ENCODE data around the gene ADAMTSL2. TPM values are rescaled to one million over a fixed set of nuclear protein-coding genes. Genes with fewer than 3 reads are reported as not detected.

Gene ADAMTSL2
- total RNA-seq, 1 donor from 2014 or later: not detected

DNA sequence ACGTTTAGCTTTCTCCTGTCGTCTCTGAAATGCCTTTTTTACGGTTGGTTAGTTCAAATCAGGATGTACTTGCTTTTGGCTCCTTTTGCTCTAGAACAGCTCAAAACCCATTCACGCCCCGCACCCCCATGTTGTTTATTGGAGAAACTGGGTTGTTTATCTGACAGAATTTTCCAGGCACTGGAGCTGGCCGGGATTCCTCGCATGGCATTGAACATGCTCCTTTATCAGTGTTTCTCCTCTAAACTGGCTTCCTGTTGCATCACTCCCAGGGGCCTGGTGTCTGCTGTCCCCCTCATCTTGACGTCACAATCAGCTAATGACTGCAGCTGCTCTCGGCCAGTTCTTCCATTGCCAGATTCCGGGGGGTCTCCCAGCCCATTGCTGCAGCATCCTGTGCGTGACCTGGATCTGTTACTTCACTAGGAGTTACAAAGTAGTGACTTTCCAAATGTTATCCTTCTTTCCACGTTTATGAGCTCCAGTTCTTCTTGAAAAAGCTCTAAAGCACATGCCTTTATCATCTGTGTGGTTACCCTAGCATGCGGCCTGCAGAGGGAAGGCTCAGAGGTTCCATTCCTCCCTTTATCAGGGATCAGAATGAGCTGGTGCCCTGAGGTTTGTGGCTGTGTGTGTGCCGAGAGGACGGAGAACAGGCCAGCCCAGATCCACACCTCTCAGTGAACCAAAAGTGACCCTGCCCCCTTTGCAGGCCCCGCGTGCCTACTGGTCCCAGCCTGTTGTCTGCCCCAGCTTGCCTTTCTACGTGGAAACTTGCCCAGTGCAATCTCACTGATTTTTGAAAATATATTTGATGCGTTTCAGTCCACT lies 47.2 kb downstream of the ADAMTSL2 start:
- Mint-ChIP-seq H3K36me3 (ENCODE audit: low read depth) (no peaks in the 10 kb centered on the region), H3K4me3 (ENCODE audit: low read depth) (no peak overlapping the region), H3K27ac (no peak overlapping the region), H3K4me1 (ENCODE audit: low read depth) (no peaks in the 10 kb centered on the region), H3K9me3 (no peaks in the 10 kb centered on the region), H3K27me3 (ENCODE audit: low read depth) (peaks cover 41% of the 10 kb centered on the region)
- intact Hi-C loops (cut with micrococcal nuclease): no loop called here
- no peak for DNase-seq (ENCODE audit: low spot score)

DNA sequence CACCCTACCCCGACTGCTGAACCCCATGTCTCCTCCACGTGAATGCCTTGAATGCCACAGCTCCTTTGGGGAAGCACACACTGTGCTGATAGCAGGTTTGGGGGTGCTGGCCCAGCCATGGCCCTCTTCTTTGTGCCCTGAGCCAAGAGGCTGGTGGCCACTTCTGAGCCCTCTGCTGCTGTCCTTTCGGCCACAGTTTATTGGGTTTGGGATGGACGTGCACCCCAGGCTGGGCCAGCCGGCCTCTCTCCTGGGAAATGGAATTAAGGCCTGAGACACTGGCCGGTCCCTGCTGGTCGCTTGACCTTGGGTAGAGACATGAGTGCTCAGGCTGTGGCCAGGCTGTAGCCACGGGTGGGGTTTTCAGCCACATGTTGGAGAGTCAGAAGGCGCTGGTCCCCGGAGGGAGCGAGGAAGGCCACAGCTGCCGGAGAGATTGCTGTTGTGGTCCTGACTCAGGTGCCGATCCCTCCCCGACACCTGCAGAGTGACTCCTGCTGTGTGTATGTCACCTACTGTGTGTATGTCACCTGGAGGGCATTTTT lies 48.1 kb downstream of the ADAMTSL2 start:
- no peaks in the 10 kb centered on the region for H3K4me1 Mint-ChIP-seq (ENCODE audit: low read depth)
- H3K27me3 Mint-ChIP-seq (ENCODE audit: low read depth): peaks cover 38% of the 10 kb centered on the region
- no peaks in the 10 kb centered on the region for H3K36me3 Mint-ChIP-seq (ENCODE audit: low read depth)
- DNase-seq (ENCODE audit: low spot score): no peak
- no peak overlapping the region for H3K4me3 Mint-ChIP-seq (ENCODE audit: low read depth)
- intact Hi-C loops (cut with micrococcal nuclease): no loop called here
- no peaks in the 10 kb centered on the region for H3K9me3 Mint-ChIP-seq
- no peak overlapping the region for H3K27ac Mint-ChIP-seq

DNA sequence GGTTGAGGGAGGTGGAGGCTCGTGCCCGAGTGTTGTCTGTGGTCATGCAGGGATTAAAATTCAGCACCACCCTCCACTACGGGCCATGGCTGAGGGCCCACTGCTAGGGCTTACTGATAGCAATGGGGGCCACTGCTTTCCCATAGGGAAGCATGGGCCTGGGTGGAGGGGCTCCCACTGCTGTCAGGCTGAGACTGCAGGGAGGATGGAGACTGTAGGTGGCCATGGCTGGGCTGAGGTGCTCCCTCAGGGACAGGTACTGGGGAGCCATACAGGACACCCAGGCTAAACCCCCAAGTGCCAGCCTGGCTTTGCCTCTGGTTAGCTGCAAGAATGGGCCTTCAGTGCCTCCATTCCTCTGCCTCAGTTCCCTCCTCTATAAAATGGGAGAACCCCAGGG lies 48.6 kb downstream of the ADAMTSL2 start:
- no peaks in the 10 kb centered on the region for H3K9me3 Mint-ChIP-seq
- H3K27me3 Mint-ChIP-seq (ENCODE audit: low read depth): peaks cover 38% of the 10 kb centered on the region
- DNase-seq (ENCODE audit: low spot score): no peak
- no peaks in the 10 kb centered on the region for H3K36me3 Mint-ChIP-seq (ENCODE audit: low read depth)
- no peaks in the 10 kb centered on the region for H3K4me1 Mint-ChIP-seq (ENCODE audit: low read depth)
- H3K27ac Mint-ChIP-seq: no peak overlapping the region
- intact Hi-C loops (cut with micrococcal nuclease): no loop called here
- H3K4me3 Mint-ChIP-seq (ENCODE audit: low read depth): no peak overlapping the region

DNA sequence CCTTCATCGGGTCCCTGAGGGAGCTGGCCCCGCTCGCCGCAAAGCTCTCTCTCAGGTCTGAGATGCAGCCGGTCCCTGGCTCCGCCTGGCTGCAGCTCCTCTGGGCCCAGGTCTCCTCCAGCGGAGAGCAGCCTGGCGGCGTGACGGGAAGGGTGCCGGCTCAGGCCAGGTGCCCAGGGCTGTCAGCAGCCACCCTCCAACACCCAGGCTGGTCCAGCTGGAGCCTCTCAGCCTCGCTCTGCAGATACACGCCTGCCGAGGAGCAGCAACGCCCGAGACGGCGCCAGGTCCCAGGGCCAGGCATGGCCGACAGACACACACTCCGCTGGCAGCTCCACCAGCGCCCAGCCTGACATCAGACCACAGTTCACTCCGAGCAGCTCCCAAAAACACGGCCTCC lies 49.1 kb downstream of the ADAMTSL2 start:
- intact Hi-C loops (cut with micrococcal nuclease): no loop called here
- no peaks in the 10 kb centered on the region for H3K4me1 Mint-ChIP-seq (ENCODE audit: low read depth)
- H3K9me3 Mint-ChIP-seq: peaks cover 4% of the 10 kb centered on the region
- no peak for DNase-seq (ENCODE audit: low spot score)
- H3K36me3 Mint-ChIP-seq (ENCODE audit: low read depth): no peaks in the 10 kb centered on the region
- peaks cover 35% of the 10 kb centered on the region for H3K27me3 Mint-ChIP-seq (ENCODE audit: low read depth)
- H3K27ac Mint-ChIP-seq: no peak overlapping the region
- H3K4me3 Mint-ChIP-seq (ENCODE audit: low read depth): no peak overlapping the region

DNA sequence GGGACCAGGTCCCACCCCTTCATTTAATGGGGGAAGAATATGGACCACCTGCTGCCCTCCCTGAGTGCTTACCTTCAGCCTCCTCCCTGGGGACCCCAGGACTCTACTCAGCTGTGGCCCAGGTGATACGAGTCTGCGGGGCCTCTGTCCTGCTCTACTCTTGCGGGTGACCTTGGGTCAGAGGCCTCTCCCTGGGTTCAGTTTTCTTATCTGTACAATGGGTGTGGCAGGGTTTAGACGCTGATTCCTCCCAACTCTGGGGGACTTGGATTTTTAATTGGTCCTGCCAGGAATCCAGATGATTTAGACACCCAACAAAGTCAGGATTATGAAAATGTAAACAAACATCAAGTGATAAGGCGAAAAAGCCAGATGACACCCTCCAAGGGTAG lies 49.7 kb downstream of the ADAMTSL2 start:
- Mint-ChIP-seq H3K27me3 (ENCODE audit: low read depth) (peaks cover 35% of the 10 kb centered on the region), H3K9me3 (peaks cover 5% of the 10 kb centered on the region), H3K4me1 (ENCODE audit: low read depth) (no peaks in the 10 kb centered on the region), H3K4me3 (ENCODE audit: low read depth) (no peak overlapping the region), H3K27ac (no peak overlapping the region), H3K36me3 (ENCODE audit: low read depth) (no peaks in the 10 kb centered on the region)
- no peak for DNase-seq (ENCODE audit: low spot score)
- intact Hi-C loops (cut with micrococcal nuclease): no loop called here

DNA sequence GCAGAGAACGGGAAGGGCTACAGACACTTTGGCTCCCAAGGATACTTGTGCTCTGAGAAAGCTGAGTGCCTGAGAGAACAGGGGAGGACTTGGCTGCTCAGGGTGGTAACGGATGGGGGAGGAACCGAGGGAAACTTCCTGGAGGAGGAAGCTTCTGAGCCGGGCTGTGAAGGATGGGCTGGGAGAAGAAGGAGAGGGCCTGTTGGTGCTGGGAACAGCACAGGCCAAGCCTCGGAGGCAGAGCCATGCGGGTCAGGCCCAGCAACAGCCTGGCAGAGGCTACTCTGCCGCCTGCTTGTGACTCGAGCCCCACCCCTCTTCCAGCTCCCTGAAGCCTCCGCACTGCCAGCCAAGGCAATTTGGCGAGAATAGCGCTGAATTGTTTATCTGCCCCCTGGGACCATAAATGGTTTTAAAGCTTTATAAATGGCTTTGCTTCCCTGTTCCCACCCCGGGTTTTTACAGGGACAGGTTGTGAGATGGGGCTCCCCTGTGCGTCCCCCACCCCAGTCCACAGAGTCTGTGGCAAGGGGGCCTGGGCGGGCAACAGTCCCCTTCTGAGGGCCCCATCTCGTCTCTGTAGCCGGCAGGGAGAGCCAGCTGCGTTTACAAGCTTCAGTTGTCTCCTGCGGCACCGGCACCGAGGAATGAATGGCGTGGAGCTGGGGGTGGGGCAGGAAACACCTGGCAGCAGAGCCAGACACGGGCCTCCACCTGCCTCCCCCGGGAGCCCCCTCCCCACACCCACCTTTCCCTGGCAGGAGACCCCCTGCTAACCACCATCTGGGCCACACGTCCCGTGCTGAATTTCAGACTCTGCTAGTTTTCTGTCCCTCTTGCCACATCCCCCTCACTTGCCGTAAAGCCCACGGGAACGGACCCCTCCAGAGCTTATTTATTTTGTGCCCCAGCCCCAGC lies 50.3 kb downstream of the ADAMTSL2 start:
- Mint-ChIP-seq H3K9me3 (peaks cover 5% of the 10 kb centered on the region), H3K4me1 (ENCODE audit: low read depth) (no peaks in the 10 kb centered on the region), H3K36me3 (ENCODE audit: low read depth) (no peaks in the 10 kb centered on the region), H3K4me3 (ENCODE audit: low read depth) (no peak overlapping the region), H3K27me3 (ENCODE audit: low read depth) (peaks cover 31% of the 10 kb centered on the region), H3K27ac (no peak overlapping the region)
- DNase-seq (ENCODE audit: low spot score): no peak
- intact Hi-C loops (cut with micrococcal nuclease): no loop called here

DNA sequence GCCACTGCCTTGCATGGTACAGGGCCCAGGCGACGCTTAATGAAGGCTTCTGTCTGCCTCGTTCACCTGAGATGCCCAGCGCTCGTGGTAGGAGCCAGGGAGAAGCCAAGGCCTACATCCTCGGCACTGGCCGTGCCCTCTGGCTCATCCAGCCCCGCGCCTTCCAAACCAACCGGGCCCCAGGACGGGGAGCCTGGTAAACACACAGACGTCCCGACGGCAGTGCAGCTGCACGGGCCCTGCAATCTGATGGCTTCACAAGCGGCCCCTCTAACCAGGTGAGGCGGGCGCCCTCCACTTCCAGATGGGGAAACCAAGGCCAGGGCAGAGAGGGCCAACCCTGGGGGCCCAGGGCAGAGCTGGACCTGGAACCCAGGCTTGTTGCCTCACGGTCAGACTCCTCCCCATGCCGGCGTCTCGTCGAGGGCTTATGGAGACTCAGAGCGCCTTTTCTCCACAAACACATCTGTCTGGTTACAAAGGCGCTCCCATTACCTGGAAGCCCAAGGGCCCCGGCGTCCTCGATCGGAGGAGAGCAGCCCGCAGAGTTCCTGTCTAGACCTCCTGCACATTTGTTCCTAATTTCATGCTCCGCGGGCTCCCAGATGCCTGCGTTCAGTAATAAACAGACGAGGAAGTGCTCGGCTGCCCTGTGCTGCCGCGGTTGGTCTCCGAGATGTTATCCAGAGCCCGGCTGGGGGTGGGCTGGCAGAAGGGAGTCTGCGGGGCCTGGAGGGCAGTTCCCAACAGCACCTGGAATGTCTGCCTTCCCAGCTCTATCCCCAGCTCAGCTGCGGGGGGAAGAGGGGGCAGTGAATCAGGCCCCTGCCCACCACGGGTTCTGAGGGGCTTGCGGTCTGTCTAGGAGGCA lies 51.2 kb downstream of the ADAMTSL2 start:
- DNase-seq (ENCODE audit: low spot score): no peak
- H3K4me3 Mint-ChIP-seq (ENCODE audit: low read depth): no peak overlapping the region
- H3K27ac Mint-ChIP-seq: no peak overlapping the region
- H3K4me1 Mint-ChIP-seq (ENCODE audit: low read depth): no peaks in the 10 kb centered on the region
- peaks cover 25% of the 10 kb centered on the region for H3K27me3 Mint-ChIP-seq (ENCODE audit: low read depth)
- intact Hi-C loops (cut with micrococcal nuclease): no loop called here
- peaks cover 5% of the 10 kb centered on the region for H3K9me3 Mint-ChIP-seq
- H3K36me3 Mint-ChIP-seq (ENCODE audit: low read depth): no peaks in the 10 kb centered on the region

DNA sequence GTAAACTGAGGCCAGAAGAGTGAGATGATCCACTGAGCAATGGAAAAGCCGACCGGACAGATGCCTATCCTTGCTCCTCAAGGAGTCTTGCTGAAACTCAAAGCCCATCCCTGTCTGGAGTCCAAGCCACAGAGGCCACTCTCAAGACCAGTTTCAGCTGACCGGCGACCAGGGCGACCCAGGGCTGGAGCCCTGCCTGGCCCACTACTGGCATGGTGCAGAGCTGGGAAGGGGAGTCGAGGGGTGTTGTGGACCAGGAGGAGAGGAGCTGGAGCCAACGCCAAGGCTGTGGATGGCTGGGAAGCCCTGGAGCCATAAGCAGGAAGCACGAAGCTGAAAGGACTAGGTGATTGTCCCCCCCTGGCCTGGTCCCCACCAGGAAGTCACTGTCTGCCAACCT lies 52.5 kb downstream of the ADAMTSL2 start:
- Mint-ChIP-seq H3K9me3 (peaks cover 5% of the 10 kb centered on the region), H3K4me3 (ENCODE audit: low read depth) (no peak overlapping the region)
- intact Hi-C loops (cut with micrococcal nuclease): no loop called here

DNA sequence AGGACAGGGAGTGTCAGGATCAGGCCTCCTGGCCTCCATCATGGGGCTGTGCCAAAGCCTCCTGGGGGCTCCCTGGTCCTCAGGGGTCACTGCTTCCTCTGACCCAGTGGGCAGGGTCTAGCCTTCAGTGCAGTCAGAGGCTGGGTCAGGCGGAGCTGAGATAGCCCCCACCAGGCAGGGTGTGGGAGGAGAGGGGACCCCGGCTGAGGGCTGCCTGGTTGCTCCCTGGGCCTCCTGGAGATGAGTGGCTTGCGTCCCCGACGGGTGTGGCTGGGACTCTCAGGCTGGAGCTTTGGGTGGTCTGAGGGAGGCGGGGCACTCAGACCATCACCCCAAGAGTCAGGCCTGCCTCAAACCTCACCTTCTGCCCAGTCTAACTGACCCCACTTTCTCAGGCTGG lies 53.0 kb downstream of the ADAMTSL2 start:
- Mint-ChIP-seq H3K4me1 (ENCODE audit: low read depth) (no peaks in the 10 kb centered on the region), H3K27me3 (ENCODE audit: low read depth) (peaks cover 20% of the 10 kb centered on the region), H3K4me3 (ENCODE audit: low read depth) (no peak overlapping the region), H3K36me3 (ENCODE audit: low read depth) (no peaks in the 10 kb centered on the region), H3K9me3 (peaks cover 5% of the 10 kb centered on the region), H3K27ac (no peak overlapping the region)
- intact Hi-C loops (cut with micrococcal nuclease): no loop called here
- DNase-seq (ENCODE audit: low spot score): no peak

More for the DNA sequence above, 52.5 kb downstream of the ADAMTSL2 start:
- Mint-ChIP-seq H3K36me3 (ENCODE audit: low read depth) (no peaks in the 10 kb centered on the region), H3K27ac (no peak overlapping the region), H3K4me1 (ENCODE audit: low read depth) (no peaks in the 10 kb centered on the region), H3K27me3 (ENCODE audit: low read depth) (peaks cover 20% of the 10 kb centered on the region)
- DNase-seq (ENCODE audit: low spot score): no peak

DNA sequence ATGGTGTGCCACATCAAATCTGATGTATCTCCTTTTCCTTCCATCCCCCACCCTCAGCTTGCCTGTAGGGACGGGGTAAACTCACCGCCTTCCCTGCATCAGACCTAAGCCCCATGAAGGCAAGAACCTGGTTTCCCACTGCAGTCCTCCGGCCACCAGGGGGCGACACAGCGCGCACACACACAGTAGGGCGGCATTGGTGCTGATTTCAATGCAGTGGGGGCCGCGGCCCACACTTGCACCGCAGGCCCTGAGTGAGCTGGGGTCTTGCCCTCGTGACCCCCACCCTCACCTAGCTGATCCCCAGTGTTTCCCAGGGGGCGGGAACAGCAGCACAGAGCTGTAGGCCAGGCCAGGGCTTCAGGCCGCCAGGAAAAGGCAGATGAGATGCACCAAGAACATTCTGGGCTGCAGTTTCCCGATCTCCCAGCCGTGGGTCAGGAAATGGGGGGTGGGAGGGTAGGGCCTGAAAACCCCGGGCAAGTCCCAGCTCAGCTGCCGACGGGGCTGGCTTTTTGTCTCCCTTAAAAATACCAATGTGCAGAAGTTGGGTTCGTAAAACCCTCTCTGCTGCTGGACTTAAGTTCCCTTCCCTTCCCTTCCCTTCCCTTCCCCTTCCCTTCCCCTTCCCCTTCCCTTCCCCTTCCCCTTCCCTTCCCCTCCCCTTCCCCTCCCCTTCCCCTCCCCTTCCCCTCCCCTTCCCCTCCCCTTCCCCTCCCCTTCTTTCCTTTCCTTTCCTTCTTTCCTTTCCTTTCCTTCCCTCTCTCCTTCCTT lies 55.1 kb downstream of the ADAMTSL2 start:
- intact Hi-C loops (cut with micrococcal nuclease): no loop called here
- peak; percentile 13 for DNase-seq (ENCODE audit: low spot score)
- Mint-ChIP-seq H3K9me3 (peaks cover 5% of the 10 kb centered on the region), H3K27me3 (ENCODE audit: low read depth) (peaks cover 12% of the 10 kb centered on the region), H3K27ac (no peak overlapping the region), H3K36me3 (ENCODE audit: low read depth) (no peaks in the 10 kb centered on the region), H3K4me3 (ENCODE audit: low read depth) (no peak overlapping the region), H3K4me1 (ENCODE audit: low read depth) (no peaks in the 10 kb centered on the region)

DNA sequence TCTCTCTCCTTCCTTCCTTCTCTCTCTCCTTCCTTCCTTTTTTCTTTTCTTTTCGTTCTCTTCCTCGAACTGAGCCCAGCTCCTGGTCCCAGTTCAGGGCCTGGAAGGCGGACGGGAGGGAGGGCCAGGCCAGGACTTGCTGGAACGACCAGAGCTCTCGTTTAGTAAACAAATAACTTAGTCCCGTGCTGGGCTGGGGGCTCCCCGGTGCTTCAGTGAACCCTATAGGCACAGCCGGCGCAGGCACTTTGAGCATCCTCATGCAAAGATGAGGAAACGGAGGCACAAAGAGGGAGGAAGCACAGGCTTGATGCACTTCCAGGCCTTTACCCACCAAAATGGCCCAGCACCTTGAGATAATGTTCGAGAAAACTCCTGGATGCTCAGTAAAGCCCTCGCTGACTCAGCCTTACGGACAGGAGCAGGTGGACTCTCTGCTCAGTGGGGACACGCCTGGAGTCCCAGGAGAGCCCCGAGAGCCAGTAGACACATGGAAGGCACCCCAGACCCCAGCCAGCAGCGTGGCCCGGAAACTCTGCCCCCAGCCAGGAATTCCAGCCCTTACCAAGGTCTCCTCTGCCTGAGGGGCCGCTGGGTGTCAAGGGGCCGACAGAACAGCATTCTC lies 55.8 kb downstream of the ADAMTSL2 start:
- H3K4me1 Mint-ChIP-seq (ENCODE audit: low read depth): no peaks in the 10 kb centered on the region
- H3K27me3 Mint-ChIP-seq (ENCODE audit: low read depth): peaks cover 8% of the 10 kb centered on the region
- H3K9me3 Mint-ChIP-seq: peaks cover 5% of the 10 kb centered on the region
- H3K4me3 Mint-ChIP-seq (ENCODE audit: low read depth): no peak overlapping the region
- H3K27ac Mint-ChIP-seq: no peak overlapping the region
- intact Hi-C loops (cut with micrococcal nuclease): no loop called here
- H3K36me3 Mint-ChIP-seq (ENCODE audit: low read depth): no peaks in the 10 kb centered on the region
- DNase-seq (ENCODE audit: low spot score): no peak

Measured in activated T-helper 2 cell treated with anti-CD3 and anti-CD28 coated beads, Interferon-gamma antibody, Interleukin-2, Interleukin-4, amounts not matched to agents 10 μg/mL and 5 μg/mL and 100 μg/mL, durations not matched to agents 14 hours and 24 hours and 36 hours (primary cell).